ENCODE data around the gene MROH8.

DNA sequence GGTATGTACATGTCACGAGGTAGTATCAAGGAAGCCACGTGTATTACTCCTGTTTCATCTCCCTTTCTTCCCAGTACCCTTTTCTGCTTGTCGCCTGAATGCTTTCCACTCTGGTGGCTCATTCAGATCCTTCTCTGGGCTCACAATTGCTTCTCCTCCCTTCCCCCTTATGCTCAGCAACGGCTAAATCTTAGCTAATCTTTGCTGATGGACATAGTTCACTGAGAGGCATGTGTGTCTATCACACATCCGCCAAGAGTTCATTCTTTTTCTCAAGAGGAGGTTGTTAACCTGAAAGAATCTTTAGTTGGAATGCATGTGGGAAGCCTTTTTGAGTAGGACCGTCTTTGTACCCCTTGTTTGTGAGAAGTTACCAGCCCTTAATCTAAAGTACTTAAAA, 25.8 kb upstream of the MROH8 start:
- TF ChIP-seq POLR2AphosphoS5 (IDR thresholded peaks at IDR 0.05) (no peak), CTCF (IDR thresholded peaks at IDR 0.05) (no peak), POLR2A (IDR thresholded peaks at IDR 0.05) (no peak), EP300 (IDR thresholded peaks at IDR 0.05) (no peak)
